HEK293 (cell line): ENCODE data around the gene PRICKLE3.

Experiments used
- ATF2 ChIP-seq: fragments of 450-650 bp; formaldehyde crosslinking; IDR thresholded peaks from 2 replicates; pipeline ENCODE4 v1.5.1; 2016; ENCODE audit warnings: missing biosample characterization, missing genetic modification characterization, low read depth
- BCL11B ChIP-seq: fragments of 450-650 bp; formaldehyde crosslinking; IDR thresholded peaks from 2 replicates; pipeline ENCODE4 v1.5.1; 2016; ENCODE audit warnings: low read depth, missing biosample characterization, missing genetic modification characterization
- OSR2 ChIP-seq: fragments of 450-650 bp; formaldehyde crosslinking; IDR thresholded peaks from 2 replicates; pipeline ENCODE4 v1.5.1; 2016; ENCODE audit warnings: missing biosample characterization, missing genetic modification characterization
- OVOL3 ChIP-seq: fragments of 450-650 bp; formaldehyde crosslinking; IDR thresholded peaks from 2 replicates; pipeline ENCODE4 v1.5.1; 2016; ENCODE audit warnings: missing biosample characterization, missing genetic modification characterization
- RBAK ChIP-seq: fragments of 450-650 bp; formaldehyde crosslinking; IDR thresholded peaks from 2 replicates; pipeline ENCODE4 v1.5.1; 2016; ENCODE audit warnings: missing biosample characterization, missing genetic modification characterization
- WT1 ChIP-seq: fragments of 450-650 bp; formaldehyde crosslinking; IDR thresholded peaks from 2 replicates; pipeline ENCODE4 v1.5.1; 2016; ENCODE audit warnings: missing biosample characterization, missing genetic modification characterization
- YY2 ChIP-seq: fragments of 450-650 bp; formaldehyde crosslinking; IDR thresholded peaks from 2 replicates; pipeline ENCODE4 v1.5.1; 2016; ENCODE audit warnings: missing biosample characterization, missing genetic modification characterization
- ZBTB11 ChIP-seq: fragments of 450-650 bp; formaldehyde crosslinking; conservative IDR thresholded peaks from 2 replicates; pipeline ENCODE4 v1.5.1; 2016; ENCODE audit warnings: low read depth, missing biosample characterization, missing genetic modification characterization
- ZBTB26 ChIP-seq: fragments of 450-650 bp; formaldehyde crosslinking; optimal IDR thresholded peaks from 2 replicates; pipeline ENCODE3; 2016; ENCODE audit warnings: missing biosample characterization, mild to moderate bottlenecking, missing genetic modification characterization
- ZBTB48 ChIP-seq: fragments of 450-650 bp; formaldehyde crosslinking; IDR thresholded peaks from 2 replicates; pipeline ENCODE4 v1.5.1; 2016; ENCODE audit warnings: missing biosample characterization, missing genetic modification characterization
- ZBTB6 ChIP-seq: fragments of 450-650 bp; formaldehyde crosslinking; IDR thresholded peaks from 2 replicates; pipeline ENCODE4 v1.5.1; 2017; ENCODE audit warnings: missing biosample characterization, missing genetic modification characterization
- ZFP3 ChIP-seq: fragments of 450-650 bp; formaldehyde crosslinking; IDR thresholded peaks from 2 replicates; pipeline ENCODE4 v1.5.1; 2016; ENCODE audit warnings: low read depth, missing biosample characterization, missing genetic modification characterization
- ZNF10 ChIP-seq: fragments of 450-650 bp; formaldehyde crosslinking; IDR thresholded peaks from 2 replicates; pipeline ENCODE4 v1.5.1; 2017; ENCODE audit warnings: missing biosample characterization, missing genetic modification characterization
- ZNF214 ChIP-seq: fragments of 450-650 bp; formaldehyde crosslinking; IDR thresholded peaks from 2 replicates; pipeline ENCODE4 v1.5.1; 2017; ENCODE audit warnings: missing biosample characterization, mild to moderate bottlenecking, missing genetic modification characterization, borderline replicate concordance
- ZNF24 ChIP-seq: fragments of 450-650 bp; formaldehyde crosslinking; IDR thresholded peaks from 2 replicates; pipeline ENCODE4 v1.5.1; 2016; ENCODE audit warnings: missing biosample characterization, missing genetic modification characterization
- ZNF266 ChIP-seq: fragments of 450-650 bp; formaldehyde crosslinking; IDR thresholded peaks from 2 replicates; pipeline ENCODE4 v1.5.1; 2016; ENCODE audit warnings: missing biosample characterization, missing genetic modification characterization, low read depth
- ZNF274 ChIP-seq, 2 experiments: fragments of 200-500 bp in 1 of 2; fragments of 450-650 bp in 1 of 2; sonication (Bioruptor generic) in 1 of 2; formaldehyde crosslinking in 1 of 2; IDR thresholded peaks; 2 replicates each; pipeline versions ENCODE4 v1.5.1 to v1.6.1; 2014 to 2016; ENCODE audit warnings: borderline replicate concordance in 1 of 2, inconsistent platforms in 1 of 2, low read length in 1 of 2, missing biosample characterization in 1 of 2, missing genetic modification characterization in 1 of 2
- ZNF394 ChIP-seq: fragments of 450-650 bp; formaldehyde crosslinking; IDR thresholded peaks from 2 replicates; pipeline ENCODE4 v1.5.1; 2016; ENCODE audit warnings: missing biosample characterization, missing genetic modification characterization, mild to moderate bottlenecking, moderate library complexity, borderline replicate concordance
- ZNF530 ChIP-seq: fragments of 450-650 bp; formaldehyde crosslinking; IDR thresholded peaks from 2 replicates; pipeline ENCODE4 v1.5.1; 2016; ENCODE audit warnings: low read depth, missing biosample characterization, missing genetic modification characterization
- ZNF658 ChIP-seq: fragments of 450-650 bp; formaldehyde crosslinking; IDR thresholded peaks from 2 replicates; pipeline ENCODE4; 2016; ENCODE audit warnings: missing biosample characterization, missing genetic modification characterization
- ZNF660 ChIP-seq: fragments of 450-650 bp; IDR thresholded peaks from 2 replicates; pipeline ENCODE4 v1.5.1; 2018; ENCODE audit warnings: missing biosample characterization, mild to moderate bottlenecking, missing genetic modification characterization
- ZNF704 ChIP-seq: fragments of 450-650 bp; formaldehyde crosslinking; IDR thresholded peaks from 2 replicates; pipeline ENCODE4 v1.5.1; 2016; ENCODE audit warnings: missing biosample characterization, missing genetic modification characterization
- ZNF785 ChIP-seq: fragments of 450-650 bp; formaldehyde crosslinking; IDR thresholded peaks from 2 replicates; pipeline ENCODE4 v1.5.1; 2016; ENCODE audit warnings: missing biosample characterization, missing genetic modification characterization
- ZNF792 ChIP-seq: fragments of 450-650 bp; formaldehyde crosslinking; IDR thresholded peaks from 2 replicates; pipeline ENCODE4 v1.5.1; 2016; ENCODE audit warnings: missing biosample characterization, missing genetic modification characterization

Gene PRICKLE3

GRCh38 chrX:49184294-49185281, 1.6 kb downstream of the PRICKLE3 start (continued):
- TF ChIP-seq ZNF792 (no peak), YY2 (tag by site-specific recombination) (no peak), ZNF274 (IDR thresholded peaks at IDR 0.05; ENCODE audit: low read length) (no peak), ZNF274 (tag by site-specific recombination; IDR thresholded peaks at IDR 0.05; ENCODE audit: borderline replicate concordance) (no peak), BCL11B (tag by site-specific recombination) (no peak), ZBTB26 (tag by site-specific recombination) (peak; percentile 43), OSR2 (tag by site-specific recombination) (peak; percentile 81), ZNF394 (tag by site-specific recombination) (no peak), OVOL3 (tag by site-specific recombination) (no peak), ZNF10 (tag by site-specific recombination) (no peak), WT1 (tag by site-specific recombination) (peak; percentile 22; the same call in 1 of the 2 replicates), ATF2 (tag by site-specific recombination) (no peak), ZNF24 (tag by site-specific recombination) (no peak; the same call in 1 of the 2 replicates), ZBTB48 (tag by site-specific recombination) (peak; percentile 61), ZFP3 (tag by site-specific recombination) (no peak), ZNF658 (tag by site-specific recombination) (no peak), ZNF660 (tag by site-specific recombination) (no peak), RBAK (tag by site-specific recombination) (no peak), ZNF530 (tag by site-specific recombination) (no peak), ZBTB6 (tag by site-specific recombination) (no peak), ZNF214 (no peak), ZNF704 (tag by site-specific recombination) (no peak), ZNF785 (tag by site-specific recombination) (no peak), ZBTB11 (tag by site-specific recombination) (peak; percentile 82), ZNF266 (no peak)
